DOHH2 (cell line): Measurements from ENCODE around the gene DCDC2C.
"Not testable (repeated sequence)": the region's sequence is repeated elsewhere in the genome, so short reads cannot be mapped to it uniquely, and the experiment has no call there.

ENCODE experiments used
- H3F3A ChIP-seq: fragments of 200-600 bp; sonication (generic), shearing (Covaris generic); 2 replicates; pipeline ENCODE4 v1.6.0; 2016; ENCODE audit warnings: antibody characterized with exemption, mild to moderate bottlenecking; ENCODE audit not compliant: control insufficient read depth, insufficient read depth
- H3K27ac ChIP-seq: fragments of 200-600 bp; sonication (generic); 2 replicates; pipeline ENCODE4 v1.5.1; 2014; ENCODE audit warnings: low read depth, mild to moderate bottlenecking, low read length, moderate library complexity
- H3K27me3 ChIP-seq: fragments of 200-600 bp; sonication (generic); 2 replicates; pipeline ENCODE4 v1.6.1; 2014; ENCODE audit warnings: mild to moderate bottlenecking, low read length, mixed read lengths; ENCODE audit not compliant: control insufficient read depth
- H3K36me3 ChIP-seq: fragments of 200-600 bp; sonication (generic); 2 replicates; pipeline ENCODE4 v1.6.1; 2014; ENCODE audit warnings: mild to moderate bottlenecking, low read length, moderate library complexity, mixed read lengths; ENCODE audit not compliant: control insufficient read depth
- H3K4me1 ChIP-seq: fragments of 200-600 bp; sonication (generic); 2 replicates; pipeline ENCODE4 v1.6.1; 2014; ENCODE audit warnings: mild to moderate bottlenecking, low read length, mixed read lengths; ENCODE audit not compliant: control insufficient read depth
- H3K4me2 ChIP-seq: fragments of 200-600 bp; sonication (generic); 2 replicates; pipeline ENCODE4 v1.6.0; 2014; ENCODE audit warnings: mild to moderate bottlenecking, low read length, moderate library complexity
- H3K4me3 ChIP-seq: fragments of 200-600 bp; sonication (generic); 2 replicates; pipeline ENCODE4 v1.5.1; 2014; ENCODE audit warnings: mild to moderate bottlenecking, low read length, mixed read lengths
- H3K79me2 ChIP-seq: fragments of 200-600 bp; sonication (generic); 2 replicates; pipeline ENCODE4 v1.6.1; 2014; ENCODE audit warnings: mild to moderate bottlenecking, low read length, mixed read lengths; ENCODE audit not compliant: control insufficient read depth
- H3K9me2 ChIP-seq: fragments of 200-600 bp; sonication (generic); replicated peaks from 2 replicates; pipeline ENCODE4 v1.6.1; 2014; ENCODE audit warnings: mild to moderate bottlenecking, low read length, mixed read lengths; ENCODE audit not compliant: control insufficient read depth
- H3K9me3 ChIP-seq: fragments of 200-600 bp; sonication (generic); 2 replicates; pipeline ENCODE4 v1.6.1; 2014; ENCODE audit warnings: antibody characterized with exemption, low read length, mixed read lengths; ENCODE audit not compliant: control insufficient read depth, insufficient read depth
- H4K20me1 ChIP-seq: fragments of 200-600 bp; sonication (generic); 2 replicates; pipeline ENCODE4 v1.6.0; 2014; ENCODE audit warnings: low read depth, mild to moderate bottlenecking, antibody characterized with exemption, low read length, moderate library complexity; ENCODE audit not compliant: control insufficient read depth, insufficient read depth
- EZH2phosphoT487 ChIP-seq: fragments of 200-600 bp; sonication (generic); IDR thresholded peaks from 2 replicates; pipeline ENCODE4 v1.6.1; 2017; ENCODE audit warnings: borderline replicate concordance, mild to moderate bottlenecking, antibody characterized with exemption, low read length, moderate library complexity, mixed read lengths
- TF ChIP-seq, protein P1 (sequence below): fragments of 200-600 bp; sonication (generic); IDR thresholded peaks from one replicate; pipeline ENCODE4 v1.5.1; 2014; ENCODE audit warnings: antibody characterized with exemption, mild to moderate bottlenecking, low read depth, low read length; ENCODE audit not compliant: poor library complexity, severe bottlenecking

Gene DCDC2C

DNA sequence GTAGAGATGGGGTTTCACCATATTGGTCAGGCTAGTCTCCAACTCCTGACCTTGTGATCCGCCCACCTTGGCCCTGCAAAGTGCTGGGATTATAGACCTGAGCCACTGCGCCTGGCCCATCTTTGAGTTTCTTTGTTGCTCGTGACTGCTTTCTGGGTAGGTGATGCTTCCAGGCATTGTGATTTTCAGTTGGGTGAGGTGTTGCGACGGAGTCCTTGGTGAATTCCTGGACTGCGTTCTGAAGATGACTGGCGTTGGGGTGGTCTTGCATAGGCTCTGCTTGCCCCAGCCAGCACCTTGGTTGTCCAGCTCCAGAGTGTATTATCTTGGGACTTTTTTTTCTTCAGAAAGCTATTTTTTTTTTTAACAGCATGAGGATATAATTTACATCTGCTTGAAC lies 103.4 kb downstream of the DCDC2C start:
- Histone ChIP-seq H3K4me3 (no peak overlapping the region), H3K79me2 (no peaks in the 10 kb centered on the region), H3F3A (no peaks in the 10 kb centered on the region), H3K36me3 (no peaks in the 10 kb centered on the region), H4K20me1 (no peaks in the 10 kb centered on the region), H3K27me3 (no peaks in the 10 kb centered on the region), H3K9me2 (no peaks in the 10 kb centered on the region), H3K4me1 (no peaks in the 10 kb centered on the region), H3K9me3 (no peaks in the 10 kb centered on the region), H3K4me2 (no peak overlapping the region), H3K27ac (no peak overlapping the region)
- TF ChIP-seq EZH2phosphoT487 = no peak
- TF ChIP-seq, protein P1, sequence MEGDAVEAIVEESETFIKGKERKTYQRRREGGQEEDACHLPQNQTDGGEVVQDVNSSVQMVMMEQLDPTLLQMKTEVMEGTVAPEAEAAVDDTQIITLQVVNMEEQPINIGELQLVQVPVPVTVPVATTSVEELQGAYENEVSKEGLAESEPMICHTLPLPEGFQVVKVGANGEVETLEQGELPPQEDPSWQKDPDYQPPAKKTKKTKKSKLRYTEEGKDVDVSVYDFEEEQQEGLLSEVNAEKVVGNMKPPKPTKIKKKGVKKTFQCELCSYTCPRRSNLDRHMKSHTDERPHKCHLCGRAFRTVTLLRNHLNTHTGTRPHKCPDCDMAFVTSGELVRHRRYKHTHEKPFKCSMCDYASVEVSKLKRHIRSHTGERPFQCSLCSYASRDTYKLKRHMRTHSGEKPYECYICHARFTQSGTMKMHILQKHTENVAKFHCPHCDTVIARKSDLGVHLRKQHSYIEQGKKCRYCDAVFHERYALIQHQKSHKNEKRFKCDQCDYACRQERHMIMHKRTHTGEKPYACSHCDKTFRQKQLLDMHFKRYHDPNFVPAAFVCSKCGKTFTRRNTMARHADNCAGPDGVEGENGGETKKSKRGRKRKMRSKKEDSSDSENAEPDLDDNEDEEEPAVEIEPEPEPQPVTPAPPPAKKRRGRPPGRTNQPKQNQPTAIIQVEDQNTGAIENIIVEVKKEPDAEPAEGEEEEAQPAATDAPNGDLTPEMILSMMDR = no peak

DNA sequence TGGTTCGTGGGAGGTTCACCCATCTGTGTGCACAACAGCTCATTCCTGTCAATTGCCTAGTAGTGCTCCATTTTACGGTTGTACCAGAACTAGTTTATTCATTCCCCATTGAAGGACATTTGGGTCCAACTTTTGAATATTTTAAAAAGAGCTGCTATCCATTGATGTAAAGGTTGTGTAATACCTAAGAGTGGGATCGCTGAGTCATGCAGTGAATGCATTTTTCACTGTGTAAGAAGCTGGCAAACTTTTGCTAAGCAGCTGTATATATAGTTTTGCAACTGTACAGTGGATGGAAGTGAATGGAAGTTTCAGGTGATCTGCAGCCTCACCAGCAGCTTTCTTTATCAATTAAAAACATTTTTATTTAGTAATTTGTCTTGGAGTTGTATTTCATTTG lies 104.5 kb downstream of the DCDC2C start:
- no peaks in the 10 kb centered on the region for H3F3A ChIP-seq

DNA sequence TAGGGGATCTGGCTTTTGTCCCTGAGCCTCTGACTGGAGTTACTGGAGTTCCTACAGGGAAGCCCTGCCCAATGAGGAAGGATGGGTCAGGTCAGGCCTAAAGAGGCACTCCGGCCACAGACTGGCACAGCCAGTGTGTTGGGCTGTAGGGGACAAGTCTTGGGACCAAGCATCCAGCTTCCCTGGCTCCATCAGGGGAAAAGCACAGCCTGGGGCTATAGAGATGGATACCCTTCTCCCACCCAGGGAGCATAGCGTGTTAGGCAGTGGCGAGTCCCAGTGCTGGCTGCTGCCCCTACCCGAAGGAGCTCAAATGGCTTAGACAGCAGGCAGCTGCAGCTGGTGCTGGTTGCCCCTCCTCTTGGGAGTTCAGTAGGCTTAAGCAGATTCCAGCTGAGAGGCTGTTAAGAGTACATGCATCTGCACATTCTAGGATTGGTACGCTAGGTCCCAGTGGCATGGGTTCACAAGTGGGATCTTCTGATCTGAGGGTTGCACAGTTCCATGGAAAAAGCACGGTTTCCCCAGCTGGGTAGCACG lies 111.4 kb downstream of the DCDC2C start:
- H3K27ac ChIP-seq = no peak overlapping the region
- H3K79me2 ChIP-seq = no peaks in the 10 kb centered on the region
- TF ChIP-seq EZH2phosphoT487 = no peak
- TF ChIP-seq, protein P1 = no peak
- H3F3A ChIP-seq = no peaks in the 10 kb centered on the region
- H3K9me3 ChIP-seq = no peaks in the 10 kb centered on the region
- H4K20me1 ChIP-seq = no peaks in the 10 kb centered on the region
- H3K9me2 ChIP-seq = no peaks in the 10 kb centered on the region
- H3K4me2 ChIP-seq = no peak overlapping the region
- no peaks in the 10 kb centered on the region for H3K27me3 ChIP-seq
- no peaks in the 10 kb centered on the region for H3K36me3 ChIP-seq
- no peaks in the 10 kb centered on the region for H3K4me1 ChIP-seq
- no peak overlapping the region for H3K4me3 ChIP-seq

More for the DNA sequence above, 104.5 kb downstream of the DCDC2C start:
- Histone ChIP-seq H3K4me2 (no peak overlapping the region), H3K4me3 (no peak overlapping the region), H3K9me3 (no peaks in the 10 kb centered on the region), H3K4me1 (no peaks in the 10 kb centered on the region), H3K79me2 (no peaks in the 10 kb centered on the region), H3K27me3 (no peaks in the 10 kb centered on the region), H3K9me2 (no peaks in the 10 kb centered on the region), H4K20me1 (no peaks in the 10 kb centered on the region), H3K27ac (no peak overlapping the region), H3K36me3 (no peaks in the 10 kb centered on the region)
- TF ChIP-seq, protein P1 = no peak
- TF ChIP-seq EZH2phosphoT487 = no peak

DNA sequence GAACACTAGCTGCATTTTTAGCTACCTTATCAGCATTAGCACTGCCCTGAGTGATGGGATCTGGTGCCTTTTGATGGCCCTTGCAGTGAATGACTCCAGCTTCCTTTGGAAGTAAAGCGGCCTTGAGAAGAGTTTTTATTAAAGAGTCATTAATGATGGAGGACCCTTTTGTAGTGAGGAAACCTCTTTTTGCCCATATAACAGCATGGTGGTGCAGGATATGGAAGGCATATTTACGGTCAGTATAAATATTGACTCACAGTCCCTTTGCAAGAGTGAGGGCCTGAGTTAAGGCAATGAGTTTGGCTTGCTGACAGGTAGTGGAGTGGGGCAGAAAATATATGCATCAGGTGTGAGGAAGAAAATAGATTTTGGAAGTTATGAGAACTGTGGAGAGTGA lies 113.8 kb downstream of the DCDC2C start:
- H3K4me2 ChIP-seq, H3K4me3 ChIP-seq, H3K79me2 ChIP-seq, H3K36me3 ChIP-seq, H3K27ac ChIP-seq, H3K9me3 ChIP-seq, H3F3A ChIP-seq, H3K9me2 ChIP-seq, H3K27me3 ChIP-seq, H3K4me1 ChIP-seq, H4K20me1 ChIP-seq: not testable (repeated sequence)
